Gastroesophageal sphincter (tissue), 3 donors: Measurements from ENCODE around the gene CCNB3.

ENCODE experiments used
- CTCF ChIP-seq, 4 experiments: fragments of 200-600 bp in 2 of 4; fragments of 450-650 bp in 2 of 4; sonication (generic) in 1 of 4; IDR thresholded peaks; one replicate each; pipeline ENCODE4 v1.5.1; 2017 to 2019; ENCODE audit warnings: antibody characterized with exemption in 4 of 4, mild to moderate bottlenecking in 2 of 4, moderate library complexity in 2 of 4
- POLR2A ChIP-seq, 2 donors: fragments of 450-650 bp; IDR thresholded peaks; one replicate each; pipeline ENCODE4 v1.6.1; 2017; ENCODE audit warnings: antibody characterized with exemption in 2 of 2, mild to moderate bottlenecking in 2 of 2, moderate library complexity in 1 of 2

DNA sequence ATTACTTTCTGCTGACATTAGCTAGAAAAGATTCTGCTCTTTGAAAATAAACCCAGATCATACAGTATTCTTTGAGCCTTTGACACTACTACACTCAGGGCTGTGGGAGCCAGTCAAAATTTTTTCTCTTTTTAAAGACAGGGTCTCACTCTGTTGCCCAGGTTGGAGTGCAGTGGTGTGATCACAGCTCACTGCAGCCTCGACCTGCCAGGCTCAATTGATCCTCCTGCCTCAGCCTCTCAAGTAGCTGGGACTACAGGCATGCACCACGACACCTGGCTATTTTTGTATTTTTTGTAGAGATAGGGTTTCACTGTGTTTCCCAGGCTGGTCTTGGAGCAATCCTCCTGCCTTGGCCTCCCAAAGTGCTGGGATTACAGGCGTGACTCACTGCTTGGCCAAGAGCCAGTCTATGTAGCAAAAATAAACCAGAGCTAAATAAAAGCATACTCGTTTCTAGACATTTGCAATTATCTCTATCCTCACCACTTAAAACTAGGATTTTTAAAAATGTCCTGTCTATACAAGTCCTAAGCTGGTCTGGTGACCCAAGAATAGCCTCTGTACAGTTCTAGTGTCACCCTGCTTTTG, 46.9 kb upstream of the CCNB3 start:
- no peak for TF ChIP-seq CTCF (IDR thresholded peaks at IDR 0.05)
- no peak for TF ChIP-seq POLR2A (IDR thresholded peaks at IDR 0.05)
